ENCODE results near the gene PHF23.

Gene PHF23

DNA sequence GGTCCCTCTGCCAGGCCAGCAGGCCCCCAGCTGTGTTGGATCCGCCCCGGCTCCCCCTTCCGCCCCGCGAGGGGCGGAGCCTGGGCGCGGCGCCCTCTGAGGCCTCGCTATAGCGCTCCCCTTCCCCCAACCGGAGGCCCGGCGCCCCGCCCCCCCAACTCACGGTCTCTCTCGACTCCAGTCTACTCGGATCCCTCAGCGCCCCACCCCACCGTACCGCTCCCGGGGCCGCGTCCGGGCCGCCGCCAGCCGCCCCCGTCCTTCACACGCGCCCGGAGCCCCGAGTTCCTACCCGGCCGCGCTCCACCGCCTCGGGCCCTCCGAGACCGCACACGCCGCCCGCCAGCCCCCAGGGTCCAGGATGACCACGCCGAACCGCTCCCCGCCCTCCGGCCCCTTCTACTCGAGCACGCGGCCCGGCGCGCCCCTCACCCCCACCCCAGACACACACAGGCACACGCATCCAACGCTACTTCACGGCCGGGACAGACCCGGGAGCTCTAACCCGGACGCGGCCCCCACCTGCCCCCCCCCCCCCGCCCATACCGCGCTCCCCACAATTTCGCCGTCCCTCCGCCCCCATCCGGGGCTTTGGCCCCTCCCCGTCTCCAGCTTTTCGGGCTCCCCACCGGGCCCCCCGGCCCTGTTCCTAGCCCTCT, 1.4 kb downstream of the PHF23 start:
- DNase-seq: peak in 1 of 2 donors; percentile 44

DNA sequence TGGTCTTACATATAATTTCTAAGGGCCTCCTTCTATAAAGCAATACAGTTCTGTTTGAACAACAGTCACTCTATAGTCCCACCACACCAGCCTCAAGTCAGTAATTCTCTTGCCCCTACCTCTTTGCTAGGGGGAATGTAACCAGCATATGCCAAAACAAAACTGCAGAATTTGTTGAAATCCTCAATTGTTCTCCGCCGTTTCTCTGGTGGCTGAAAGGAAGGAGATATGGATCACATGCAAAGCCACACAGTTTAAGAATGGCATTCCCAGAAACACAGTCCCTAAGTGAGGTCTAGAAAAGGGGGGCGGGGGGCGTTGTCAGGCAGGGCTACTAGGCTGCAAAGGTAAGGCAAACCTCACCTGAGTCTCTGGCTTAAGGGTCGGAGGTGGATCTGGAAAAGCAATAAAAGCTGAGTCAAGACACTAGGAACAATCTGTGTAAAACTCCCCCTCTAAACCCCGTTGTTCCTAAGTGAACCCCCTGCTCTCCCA, 1.9 kb downstream of the PHF23 start:
- no peak for DNase-seq

DNA sequence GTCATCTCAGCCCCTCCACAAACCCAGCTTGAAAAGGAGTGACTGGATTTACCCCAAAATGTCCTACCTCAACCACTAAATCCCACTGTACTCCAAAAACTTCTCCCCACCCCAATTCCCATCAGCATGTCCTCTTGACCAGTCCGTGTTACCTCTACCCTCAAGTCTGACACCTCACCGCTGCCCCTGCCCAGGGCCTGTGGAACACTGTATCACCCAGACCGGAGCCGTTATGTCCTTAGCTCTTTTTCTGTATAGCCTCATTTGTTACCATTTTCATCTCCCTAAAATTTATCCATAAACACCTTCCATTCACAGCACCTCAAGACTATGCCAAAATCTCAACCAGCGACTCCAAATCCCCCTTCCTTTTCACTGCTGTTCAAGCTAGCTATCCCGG, 2.4 kb downstream of the PHF23 start:
- no peak for DNase-seq

DNA sequence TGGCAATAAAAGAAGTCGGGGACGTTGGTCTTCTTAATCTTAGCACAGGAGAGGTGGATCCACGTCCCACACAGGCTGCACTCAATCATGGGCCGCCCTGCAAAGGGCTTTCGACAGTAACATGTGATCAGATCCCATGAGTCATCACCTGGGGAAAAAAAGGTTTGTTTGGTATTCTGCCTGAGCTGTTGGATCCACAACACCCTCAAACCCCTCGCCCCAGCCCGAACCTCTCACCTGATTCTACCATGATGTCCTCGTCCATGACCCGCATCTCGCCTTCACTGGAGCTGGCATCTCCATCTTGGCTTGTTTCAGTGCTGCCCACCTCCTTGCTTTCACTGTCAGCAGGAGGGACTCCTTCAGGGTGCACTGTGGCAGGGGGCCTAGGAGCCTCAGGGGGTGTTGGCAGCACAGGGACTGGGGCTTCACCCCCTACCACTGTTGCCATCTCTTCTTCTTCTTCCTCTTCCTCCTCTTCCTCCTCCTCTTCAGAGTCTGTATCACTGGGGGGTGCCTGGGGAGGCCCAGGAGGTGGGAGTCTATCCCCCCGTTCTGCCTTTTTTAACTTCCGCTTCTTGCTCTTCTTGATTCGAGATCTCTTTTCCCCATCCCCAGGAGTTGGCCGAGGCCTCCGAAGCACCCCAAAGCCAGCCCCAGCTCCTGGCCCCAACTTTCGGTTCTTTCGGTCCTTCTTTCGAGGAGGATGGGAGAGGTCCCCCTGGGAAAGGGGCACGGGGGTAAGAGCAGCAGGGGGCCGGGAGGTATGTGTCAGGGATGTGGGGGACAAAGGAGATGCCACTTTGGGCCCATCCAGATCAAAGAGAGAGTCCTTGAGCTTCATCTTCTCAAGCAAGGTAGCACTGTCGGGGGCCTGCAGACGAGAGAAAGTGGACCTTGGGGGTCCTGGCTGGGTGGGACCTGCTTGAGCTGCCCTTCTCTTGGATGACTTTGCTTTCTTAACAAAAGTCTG, 3.3 kb downstream of the PHF23 start:
- no peak for DNase-seq

DNA sequence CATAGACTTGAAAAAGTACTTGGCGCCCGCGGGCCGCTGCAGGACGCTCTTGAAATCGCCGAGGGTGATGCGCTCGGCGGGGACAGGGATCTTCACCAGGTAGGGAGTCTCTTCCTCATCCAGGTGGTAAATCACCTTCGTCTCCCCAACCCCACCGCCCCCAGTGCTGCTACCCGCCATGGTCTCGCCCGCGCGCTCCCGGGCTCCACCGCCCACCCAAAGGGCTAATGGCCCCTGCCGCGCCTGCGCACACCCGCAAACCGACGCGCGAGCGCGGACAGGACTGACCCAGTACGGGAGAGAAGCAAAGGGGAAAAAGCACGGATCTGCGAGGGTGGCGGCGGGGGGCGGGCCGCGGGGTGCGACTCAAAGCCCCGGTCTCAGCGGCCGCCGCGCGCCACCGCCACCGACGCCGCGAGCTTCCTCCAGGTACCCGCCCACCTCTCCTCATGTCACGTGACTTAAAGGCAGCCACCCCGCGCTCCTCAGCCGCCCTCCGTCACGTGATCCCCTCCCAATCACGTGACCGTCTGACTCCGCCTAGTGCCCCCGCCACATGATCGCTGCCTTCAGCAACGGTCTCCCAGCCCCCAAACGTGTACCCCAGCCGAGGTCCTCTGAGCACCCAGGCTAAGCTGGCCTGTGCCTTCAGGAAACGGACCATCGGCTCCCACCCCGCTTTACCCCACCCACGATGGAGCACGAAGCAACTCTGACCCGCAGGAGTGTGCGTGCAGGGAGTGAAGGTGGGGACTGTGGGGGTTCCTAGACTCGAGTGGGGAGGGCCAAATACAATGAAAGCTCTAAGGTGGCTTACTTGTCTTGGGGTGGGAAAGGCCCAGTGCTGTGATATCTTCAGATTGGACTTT, 4.9 kb downstream of the PHF23 start, which contains the start of gene DVL2:
DVL2 (minus strand) TSS at position 435 of the 869 bp plus-strand sequence; CDS start at position 180, 255 bp downstream.
- DNase-seq: peak; percentile 82 to 94

DNA sequence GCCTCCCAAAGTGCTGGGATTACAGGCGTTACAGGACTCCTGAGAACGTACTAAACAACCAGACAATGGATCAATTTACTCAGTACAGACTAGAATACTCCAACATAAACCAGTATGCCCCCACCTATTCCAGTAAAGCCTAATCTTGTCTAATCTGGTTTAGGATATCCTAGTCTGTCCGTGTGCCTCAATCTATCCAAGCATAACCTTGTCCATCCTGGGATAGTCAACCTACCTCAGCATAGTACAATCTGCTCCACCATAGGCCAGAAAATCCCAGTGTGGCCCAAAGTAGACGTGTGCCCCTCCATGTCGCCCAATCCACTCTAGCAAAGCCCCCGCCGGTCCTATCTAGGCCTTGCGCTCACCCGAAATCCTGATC, 5.6 kb downstream of the PHF23 start:
- no peak for DNase-seq

DNA sequence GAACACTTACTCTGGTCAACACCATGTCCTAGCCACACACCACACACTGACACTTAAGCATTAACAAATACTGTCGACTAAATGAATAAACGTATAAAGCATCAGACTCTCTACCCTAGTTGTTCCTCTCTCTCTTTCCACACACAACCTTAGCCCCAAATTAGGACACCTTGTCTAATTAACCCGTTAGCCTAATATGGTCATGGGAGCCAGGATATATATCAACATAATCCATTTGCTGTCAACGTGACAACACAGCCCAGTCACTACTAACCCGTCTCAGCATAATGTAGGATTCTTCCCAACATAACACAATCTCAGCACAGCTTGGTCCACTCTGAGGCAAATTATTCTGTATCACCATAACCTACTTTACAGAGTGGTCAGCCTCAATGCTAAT, 7.1 kb downstream of the PHF23 start:
- no peak for DNase-seq

DNA sequence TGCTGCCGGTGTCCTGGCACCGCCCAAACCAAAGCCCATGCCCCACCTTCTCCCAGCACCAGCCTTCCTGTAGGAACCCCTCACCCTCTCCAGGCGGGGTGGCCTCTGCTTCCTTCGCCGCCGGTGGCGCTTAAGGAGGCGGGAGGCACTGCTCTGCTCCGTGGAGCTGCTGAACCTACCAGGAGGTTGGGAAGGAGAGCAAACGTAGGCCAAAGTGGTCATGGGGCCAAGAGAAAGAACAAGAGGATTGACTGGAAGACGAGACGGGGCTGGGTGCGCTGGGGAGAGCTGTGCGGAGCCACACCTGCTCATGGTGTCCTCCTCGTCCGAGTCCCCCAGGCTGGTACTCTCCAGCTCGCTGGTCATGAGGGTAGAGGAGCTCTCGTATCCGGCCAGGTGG, 9.8 kb downstream of the PHF23 start:
- no peak for DNase-seq

DNA sequence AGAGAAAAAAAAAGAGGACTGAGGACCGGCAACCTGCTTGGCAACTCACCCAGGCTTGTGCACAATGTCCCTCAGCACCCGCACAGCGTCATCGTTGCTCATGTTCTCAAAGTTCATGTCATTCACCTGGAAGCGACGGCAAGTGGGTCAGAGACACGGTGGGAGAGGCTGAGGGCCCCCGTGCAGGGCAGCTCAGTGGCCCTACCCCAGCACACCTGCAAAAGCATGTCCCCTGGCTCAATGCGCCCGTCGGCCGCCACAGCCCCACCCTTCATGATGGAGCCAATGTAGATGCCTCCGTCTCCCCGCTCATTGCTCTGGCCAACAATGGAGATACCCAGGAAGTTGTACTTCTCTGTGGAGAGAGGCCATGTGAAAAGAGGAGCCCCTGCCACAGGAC, 10.3 kb downstream of the PHF23 start:
- DNase-seq: no peak

DNA sequence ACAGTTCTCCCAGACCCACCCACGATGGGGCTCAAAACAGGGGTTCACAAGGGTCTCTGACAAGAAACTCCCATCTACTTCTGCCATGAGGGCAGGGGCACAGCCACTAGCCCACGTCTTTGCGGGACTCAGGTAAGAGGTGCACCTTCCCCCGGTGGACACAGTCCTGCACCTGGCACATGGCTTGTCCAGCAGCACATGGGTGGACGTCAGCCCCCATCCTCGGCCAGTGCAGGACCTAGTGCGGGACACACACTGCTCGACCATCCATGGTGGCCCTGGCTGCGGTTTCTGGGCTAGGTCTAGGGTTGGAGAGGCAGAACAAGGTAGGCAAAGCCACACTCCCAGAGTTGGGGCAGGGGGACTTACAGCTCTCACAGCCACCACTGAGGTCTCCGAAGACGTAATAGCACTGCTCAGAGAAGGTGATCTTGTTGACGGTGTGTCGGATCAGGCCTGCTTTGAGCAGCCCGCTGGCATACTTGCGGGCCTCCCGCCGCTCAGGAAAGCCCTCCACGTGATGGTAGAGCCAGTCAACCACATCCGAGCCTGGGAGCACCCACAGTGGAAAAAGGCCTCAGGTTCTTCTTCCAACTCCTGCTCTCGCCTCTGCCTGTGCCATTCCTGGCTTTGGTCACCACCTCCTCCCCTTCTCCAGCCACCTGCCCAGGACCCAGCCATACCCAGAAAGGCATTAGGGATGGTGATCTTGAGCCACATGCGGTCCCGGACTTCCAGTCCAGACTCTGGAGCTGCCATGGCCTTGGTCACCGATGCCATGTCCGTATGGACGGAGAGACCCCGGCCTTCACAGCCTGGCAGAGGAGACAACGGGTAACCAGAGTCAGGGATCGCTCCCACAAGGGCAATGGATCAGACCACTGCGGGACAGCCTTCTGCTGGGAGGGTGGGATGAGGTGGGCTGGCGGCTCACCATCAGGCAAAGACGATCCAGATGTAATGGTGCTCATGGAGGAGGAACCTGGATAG, 12.2 kb downstream of the PHF23 start:
- DNase-seq: no peak

DNA sequence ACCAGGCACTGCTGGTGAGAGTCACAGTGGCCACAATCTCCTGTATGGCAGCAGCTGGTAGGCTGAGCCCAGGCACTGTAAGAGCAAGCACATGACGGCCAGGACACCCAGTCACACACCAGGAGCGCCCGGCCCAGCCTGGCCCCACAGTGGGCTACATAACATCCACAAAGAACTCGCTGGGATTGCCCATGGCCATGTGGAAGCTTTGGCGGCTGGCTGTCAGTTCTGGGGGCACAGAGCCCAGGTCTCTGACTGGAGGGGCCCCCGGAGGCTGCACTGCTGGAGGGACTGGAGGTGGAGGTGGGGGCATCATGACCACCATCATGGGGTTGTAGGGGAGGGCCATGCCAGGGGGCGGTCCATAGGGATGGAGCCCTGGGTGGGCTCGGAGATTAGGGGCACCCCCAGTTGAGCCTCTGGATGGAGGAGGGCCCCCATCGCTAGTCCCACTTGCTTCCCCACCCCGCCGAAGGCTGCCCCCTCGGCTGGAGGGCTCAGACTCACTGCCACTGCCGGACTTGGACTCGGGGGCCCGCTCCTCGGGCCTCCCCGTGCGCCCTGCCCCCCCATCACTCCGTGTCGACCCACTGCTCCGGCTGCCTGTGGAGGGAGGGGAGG, 13.4 kb downstream of the PHF23 start:
- no peak for DNase-seq

DNA sequence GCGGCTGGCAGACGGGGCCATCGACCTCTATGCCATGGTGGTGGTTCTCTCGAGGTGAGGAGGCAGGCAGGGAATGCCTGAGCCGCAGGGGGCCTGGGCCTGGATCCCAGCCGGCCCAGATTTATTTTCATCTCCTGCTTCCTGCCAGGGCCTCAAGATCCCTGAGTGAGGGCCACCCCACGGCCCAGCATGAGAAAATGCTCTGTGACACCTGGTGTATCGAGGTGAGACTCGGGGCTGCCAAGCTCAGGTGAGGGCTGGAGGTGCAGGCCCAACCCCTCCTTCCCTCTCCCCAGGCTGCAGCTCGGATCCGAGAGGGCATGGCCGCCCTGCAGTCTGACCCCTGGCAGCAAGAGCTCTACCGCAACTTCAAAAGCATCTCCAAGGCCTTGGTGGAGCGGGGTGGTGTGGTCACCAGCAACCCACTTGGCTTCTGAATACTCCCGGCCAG, 14.6 kb downstream of the PHF23 start:
- no peak for DNase-seq

DNA sequence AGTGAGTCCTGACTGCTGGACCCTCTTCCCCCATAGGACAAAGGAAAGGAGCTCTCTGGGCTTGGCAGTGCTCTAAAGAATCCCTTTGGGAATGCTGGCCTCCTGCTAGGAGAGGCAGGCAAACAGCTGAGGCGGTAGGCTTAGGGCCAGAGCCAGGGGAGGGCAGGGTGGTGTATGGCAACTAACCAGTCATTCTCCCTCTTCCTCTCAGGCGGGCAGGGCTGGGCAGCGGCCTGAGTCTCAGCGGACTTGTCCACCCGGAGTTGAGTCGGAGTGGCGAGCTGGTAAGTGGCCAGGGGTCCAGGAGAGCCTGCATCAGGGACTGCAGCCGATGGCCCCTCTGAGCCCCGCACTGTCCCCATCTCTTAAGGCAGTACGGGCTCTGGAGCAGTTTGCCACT, 15.1 kb downstream of the PHF23 start:
- DNase-seq: no peak

DNA sequence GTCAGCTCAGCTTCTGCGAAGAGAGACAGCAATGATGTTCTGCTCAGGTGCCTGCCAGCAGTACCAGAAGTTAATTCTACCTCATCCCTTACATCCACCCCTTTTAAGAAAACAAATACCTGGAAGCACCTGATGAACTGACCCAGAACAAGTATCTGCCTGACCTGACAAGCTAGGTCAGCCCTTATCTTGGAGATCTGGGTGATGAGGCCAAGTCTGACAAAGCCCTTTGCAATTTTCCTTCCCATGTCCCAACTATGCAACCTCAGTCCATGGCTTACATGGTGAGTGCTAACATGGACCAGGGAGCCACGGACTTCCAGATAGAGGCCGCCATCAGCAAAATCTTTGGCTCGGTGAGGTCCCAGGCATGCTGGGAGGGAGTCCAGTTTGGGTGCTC, 15.9 kb downstream of the PHF23 start:
- DNase-seq: no peak

DNA sequence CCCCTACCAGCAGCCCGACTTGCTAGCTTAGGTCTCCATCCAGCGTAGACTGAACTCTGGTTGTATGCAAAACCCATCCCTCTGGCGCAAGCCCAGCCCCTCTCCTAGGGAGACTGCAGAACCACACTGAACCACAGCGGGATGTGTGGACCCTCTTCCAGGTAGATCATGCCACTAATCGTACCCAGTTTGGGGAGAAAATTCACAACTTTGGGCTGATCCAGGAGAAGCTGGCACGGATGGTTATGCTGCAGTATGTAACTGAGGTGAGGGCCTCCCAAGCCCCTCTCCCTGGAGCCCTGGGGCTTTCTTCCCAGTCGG, 16.3 kb downstream of the PHF23 start:
- no peak for DNase-seq

DNA sequence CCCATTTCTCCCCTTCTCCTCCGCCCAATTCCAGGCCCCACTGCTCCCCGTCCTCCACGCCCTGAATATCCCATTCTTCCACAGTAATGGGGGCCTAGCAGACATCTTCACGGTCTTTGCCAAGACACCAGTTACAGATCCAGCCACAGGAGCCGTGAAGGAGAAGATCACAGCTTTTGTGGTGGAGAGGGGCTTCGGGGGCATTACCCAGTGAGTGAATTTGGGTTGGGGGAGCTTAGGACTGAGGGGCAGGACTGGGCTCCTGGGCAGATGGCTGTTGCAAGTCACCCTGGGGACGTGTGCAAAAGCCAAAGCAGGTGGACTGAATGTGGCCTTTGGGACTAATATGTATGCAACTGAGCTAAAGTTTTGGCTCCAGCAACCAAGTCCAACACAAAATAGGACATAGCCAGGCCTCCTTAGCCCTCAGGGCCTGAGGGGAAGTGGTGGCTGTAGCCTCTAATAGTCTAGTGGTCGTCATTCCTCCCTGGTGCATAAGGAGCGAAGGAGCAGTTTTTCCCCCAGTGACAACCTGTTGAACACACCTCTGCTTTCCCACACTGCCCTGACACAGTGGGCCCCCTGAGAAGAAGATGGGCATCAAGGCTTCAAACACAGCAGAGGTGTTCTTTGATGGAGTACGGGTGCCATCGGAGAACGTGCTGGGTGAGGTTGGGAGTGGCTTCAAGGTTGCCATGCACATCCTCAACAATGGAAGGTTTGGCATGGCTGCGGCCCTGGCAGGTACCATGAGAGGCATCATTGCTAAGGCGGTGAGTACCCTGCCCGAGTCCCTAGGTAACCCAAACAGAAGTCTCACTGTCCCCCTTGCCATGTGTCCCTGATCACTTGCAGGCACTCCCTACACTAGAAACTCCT, 16.9 kb downstream of the PHF23 start:
- DNase-seq: no peak

DNA sequence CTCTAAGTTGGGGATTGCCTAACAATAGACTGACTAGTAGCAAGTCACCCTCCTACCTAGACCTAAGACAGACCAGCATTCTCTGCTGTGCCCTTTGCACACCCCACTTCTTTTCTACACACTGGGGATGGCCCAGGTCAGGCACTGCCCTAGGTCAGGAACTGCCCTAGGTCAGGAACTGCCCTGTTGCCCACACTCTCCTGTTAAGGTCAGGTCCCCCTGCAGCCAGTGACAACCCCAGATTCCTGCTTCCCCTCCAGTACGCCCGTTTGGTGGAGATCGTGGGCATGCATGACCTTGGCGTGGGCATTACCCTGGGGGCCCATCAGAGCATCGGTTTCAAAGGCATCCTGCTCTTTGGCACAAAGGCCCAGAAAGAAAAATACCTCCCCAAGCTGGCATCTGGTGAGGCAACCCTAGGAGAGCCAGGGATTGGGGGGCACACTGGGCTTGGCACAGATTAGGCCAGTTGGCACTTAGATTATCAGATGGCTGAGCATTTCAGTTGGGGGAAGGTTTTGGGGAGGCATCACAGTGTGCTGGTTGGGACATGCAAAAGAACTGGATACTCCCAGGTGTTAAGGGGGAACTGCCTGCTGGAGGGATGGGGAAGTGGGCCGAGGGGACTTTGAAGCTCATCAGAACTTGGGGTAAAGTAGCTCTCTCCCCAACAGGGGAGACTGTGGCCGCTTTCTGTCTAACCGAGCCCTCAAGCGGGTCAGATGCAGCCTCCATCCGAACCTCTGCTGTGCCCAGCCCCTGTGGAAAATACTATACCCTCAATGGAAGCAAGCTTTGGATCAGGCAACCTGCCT, 17.8 kb downstream of the PHF23 start:
- no peak for DNase-seq

DNA sequence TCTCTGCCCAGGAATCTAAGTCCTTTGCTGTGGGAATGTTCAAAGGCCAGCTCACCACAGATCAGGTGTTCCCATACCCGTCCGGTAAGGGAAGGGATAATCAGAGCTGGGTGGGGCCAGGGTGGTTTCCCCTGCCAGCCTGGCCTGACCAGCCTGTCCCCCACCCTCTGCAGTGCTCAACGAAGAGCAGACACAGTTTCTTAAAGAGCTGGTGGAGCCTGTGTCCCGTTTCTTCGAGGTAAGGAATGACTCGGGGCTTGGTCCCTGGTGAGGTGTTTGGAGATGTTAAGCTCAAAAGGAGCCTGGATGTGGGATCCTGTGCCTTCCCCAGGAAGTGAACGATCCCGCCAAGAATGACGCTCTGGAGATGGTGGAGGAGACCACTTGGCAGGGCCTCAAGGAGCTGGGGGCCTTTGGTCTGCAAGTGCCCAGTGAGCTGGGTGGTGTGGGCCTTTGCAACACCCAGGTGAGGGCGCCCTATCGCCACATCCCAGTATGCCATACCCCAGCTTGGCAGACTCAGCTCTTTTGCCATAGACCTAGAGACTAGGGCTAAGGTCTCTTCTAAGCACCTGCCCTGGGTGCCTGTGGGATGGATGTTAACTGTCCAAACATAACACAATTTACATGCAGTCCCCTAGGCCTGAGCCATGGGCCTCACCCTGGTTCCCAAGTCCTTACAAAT, 18.5 kb downstream of the PHF23 start:
- DNase-seq: peak in 1 of 2 donors; percentile 15
